HG03571 (cell line): ENCODE data around the gene FAM200B.
"Not testable (repeated sequence)": the region's sequence is repeated elsewhere in the genome, so short reads cannot be mapped to it uniquely, and the experiment has no call there.

ENCODE experiments used
- ATAC-seq: cut with Tn5 transposase; IDR thresholded peaks from one replicate; pipeline ENCODE4 v1.9.1; 2021; ENCODE audit not compliant: unreplicated experiment

Gene FAM200B

GRCh38 chr4:15733061-15733460, 51.4 kb downstream of the FAM200B start:
- ATAC-seq: not testable (repeated sequence)

- ATAC-seq: no peak
Observed at GRCh38 chr4:15735536-15735935, 53.9 kb downstream of the FAM200B start.

DNA sequence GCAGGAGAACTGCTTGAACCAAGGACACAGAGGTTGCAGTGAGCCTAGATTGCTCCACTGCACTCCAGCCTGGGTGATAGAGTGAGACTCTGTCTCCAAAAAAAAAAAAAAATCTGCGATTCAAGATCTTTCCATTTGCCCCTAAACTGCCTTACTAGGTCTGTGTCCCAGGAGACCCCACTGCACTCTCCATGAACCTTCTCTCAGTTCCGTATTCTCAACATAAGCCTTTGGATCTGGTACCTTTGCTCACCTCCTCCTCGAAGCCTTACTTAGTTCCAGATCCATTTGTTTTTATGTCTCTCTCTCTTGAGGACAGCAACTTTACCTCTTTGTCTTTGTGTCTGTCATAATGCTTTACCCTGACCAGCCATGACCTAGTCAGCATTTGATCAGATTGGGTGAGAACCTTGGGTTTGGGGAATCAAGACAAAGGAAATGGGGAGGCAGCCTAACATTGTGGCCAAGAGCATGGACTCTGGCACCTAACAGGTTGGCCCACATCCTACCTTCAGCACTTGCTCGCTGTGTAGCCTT, 55.0 kb downstream of the FAM200B start:
- ATAC-seq: no peak

GRCh38 chr4:15737255-15737654, 55.6 kb downstream of the FAM200B start:
- ATAC-seq: no peak

DNA sequence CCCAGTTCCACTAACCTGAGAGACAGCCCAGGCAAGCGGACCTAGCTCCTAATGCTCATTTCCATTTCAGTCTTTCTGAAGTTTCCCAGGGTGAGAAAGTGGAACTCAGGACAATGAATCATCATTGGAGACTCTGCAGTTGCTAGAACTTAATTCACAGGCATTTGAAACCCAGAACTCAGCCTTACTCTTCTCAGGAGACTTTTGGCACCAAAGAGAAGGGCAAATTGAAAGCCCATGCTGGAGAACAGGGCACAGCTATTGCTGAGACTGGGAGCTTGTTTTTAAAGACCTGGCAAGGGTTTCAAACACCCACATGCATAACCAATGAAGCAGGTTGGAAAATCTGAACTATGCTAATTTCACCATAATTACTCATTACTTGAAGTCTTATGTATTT, 57.2 kb downstream of the FAM200B start:
- ATAC-seq: no peak
